WI38 (cell line): ENCODE data around the gene MON1B.

ENCODE experiments used
- H3K4me3 ChIP-seq: 2 replicates; pipeline ENCODE4 v1.5.1; 2011; ENCODE audit warnings: low read depth, mild to moderate bottlenecking, control low read depth, low read length
- CTCF ChIP-seq: IDR thresholded peaks from 2 replicates; pipeline ENCODE4 v1.5.1; 2012; ENCODE audit warnings: low read depth, mild to moderate bottlenecking, control low read depth, low read length

MON1B gene

GRCh38 chr16:77190190-77190477 lies 856 bp upstream of the MON1B start:
- peak overlapping the region; percentile 98 for H3K4me3 ChIP-seq
- no peak for TF ChIP-seq CTCF

- TF ChIP-seq CTCF: no peak
- H3K4me3 ChIP-seq: peak overlapping the region; percentile 98
These were observed 424 bp downstream of the MON1B start for GRCh38 chr16:77191259-77191969.

GRCh38 chr16:77193377-77193776 lies 2.4 kb downstream of the MON1B start:
- no peak overlapping the region for H3K4me3 ChIP-seq
- no peak for TF ChIP-seq CTCF

- H3K4me3 ChIP-seq: no peak overlapping the region
- TF ChIP-seq CTCF: no peak
These were observed 3.6 kb downstream of the MON1B start for GRCh38 chr16:77194295-77195231.

- TF ChIP-seq CTCF: no peak
- no peak overlapping the region for H3K4me3 ChIP-seq
These were observed 4.4 kb downstream of the MON1B start for GRCh38 chr16:77195411-77195810.

GRCh38 chr16:77197747-77198146 lies 6.8 kb downstream of the MON1B start:
- TF ChIP-seq CTCF: no peak
- H3K4me3 ChIP-seq: no peak overlapping the region

- H3K4me3 ChIP-seq: no peak within 1 kb of the TSS
- TF ChIP-seq CTCF: no peak
These were observed 8.2 kb downstream of the MON1B start, which contains the start of gene SYCE1L for GRCh38 chr16:77199211-77199610. TSS of gene SYCE1L (plus strand) at chr16:77199408. CDS start at chr16:77199452, 44 bp downstream.
